ENCODE measurements around the gene TCF25.

Gene TCF25

GRCh38 chr16:89903908-89904515 is 30.6 kb downstream of the TCF25 start:
- no peak overlapping the region for H2AFZ ChIP-seq (ENCODE audit: low read length)
- H4K91ac ChIP-seq (ENCODE audit: low read depth, low read length, poor library complexity): no peak overlapping the region
- H3K18ac ChIP-seq (ENCODE audit: low read length): no peak overlapping the region
- H3K4ac ChIP-seq (ENCODE audit: low read length): no peak overlapping the region
- H3K4me3 ChIP-seq (ENCODE audit: low read length in 2 of 2): no peak overlapping the region
- no peak overlapping the region for H2BK15ac ChIP-seq (ENCODE audit: low read length)
- H3K79me1 ChIP-seq (ENCODE audit: low read depth, low read length): peaks cover 2% of the 10 kb centered on the region
- H2AK5ac ChIP-seq (ENCODE audit: low read depth, low read length): no peak overlapping the region
- peak overlapping the region; percentile 31 for H3K23ac ChIP-seq (ENCODE audit: low read depth, low read length, poor library complexity)
- H4K8ac ChIP-seq (ENCODE audit: low read depth, low read length): no peak overlapping the region
- peak overlapping the region; percentile 12 for H3K9ac ChIP-seq (ENCODE audit: low read depth, low read length, poor library complexity)
- no peak overlapping the region for H2BK12ac ChIP-seq (ENCODE audit: low read length)
- peaks cover 14 to 18% of the 10 kb centered on the region in 2 donors for H3K9me3 ChIP-seq (replicated peaks in 1 of 2; ENCODE audit: control insufficient read depth in 2 of 2, insufficient read depth in 1 of 2, low read depth in 1 of 2, low read length in 2 of 2)
- H3K27ac ChIP-seq (replicated peaks; ENCODE audit: low read length): no peak overlapping the region
- no peak overlapping the region for H2BK5ac ChIP-seq (ENCODE audit: low read length)
- no peak overlapping the region for H2BK120ac ChIP-seq (ENCODE audit: low read depth, low read length)
- no peaks in the 10 kb centered on the region for H3K4me1 ChIP-seq (ENCODE audit: control insufficient read depth in 2 of 2, insufficient read depth in 1 of 2, low read depth in 1 of 2, low read length in 2 of 2)
- no peak overlapping the region for H3K4me2 ChIP-seq (ENCODE audit: insufficient read depth, low read length, poor library complexity, severe bottlenecking)
- DNase-seq (ENCODE audit: low spot score): no peak
- peaks cover 38 to 78% of the 10 kb centered on the region in 2 donors for H3K36me3 ChIP-seq (replicated peaks in 1 of 2; ENCODE audit: control insufficient read depth in 2 of 2, insufficient read depth in 2 of 2, low read length in 2 of 2)
- no peaks in the 10 kb centered on the region for H3K27me3 ChIP-seq (ENCODE audit: control insufficient read depth in 3 of 3, insufficient read depth in 3 of 3, low read depth in 1 of 3, low read length in 3 of 3)
- WGBS, 2 donors (ENCODE audit: extremely low coverage in 2 of 2, insufficient read length in 2 of 2, insufficient replicate concordance in 1 of 2): no CpG with 5 or more reads among the region's 19 CpGs
- no peak overlapping the region for H3K14ac ChIP-seq (ENCODE audit: low read length)

GRCh38 chr16:89904606-89905510 is 31.5 kb downstream of the TCF25 start:
- peaks cover 14 to 18% of the 10 kb centered on the region in 2 donors for H3K9me3 ChIP-seq (replicated peaks in 1 of 2; ENCODE audit: control insufficient read depth in 2 of 2, insufficient read depth in 1 of 2, low read depth in 1 of 2, low read length in 2 of 2)
- H2AK5ac ChIP-seq (ENCODE audit: low read depth, low read length): no peak overlapping the region
- no peak overlapping the region for H3K14ac ChIP-seq (ENCODE audit: low read length)
- H2AFZ ChIP-seq (ENCODE audit: low read length): no peak overlapping the region
- no peaks in the 10 kb centered on the region for H3K27me3 ChIP-seq (ENCODE audit: control insufficient read depth in 3 of 3, insufficient read depth in 3 of 3, low read depth in 1 of 3, low read length in 3 of 3)
- H3K36me3 ChIP-seq (replicated peaks in 1 of 2; ENCODE audit: control insufficient read depth in 2 of 2, insufficient read depth in 2 of 2, low read length in 2 of 2): peaks cover 37 to 78% of the 10 kb centered on the region in 2 donors
- no peak overlapping the region for H3K9ac ChIP-seq (ENCODE audit: low read depth, low read length, poor library complexity)
- H3K79me1 ChIP-seq (ENCODE audit: low read depth, low read length): peaks cover 2% of the 10 kb centered on the region
- no peak for DNase-seq (ENCODE audit: low spot score)
- H3K23ac ChIP-seq (ENCODE audit: low read depth, low read length, poor library complexity): no peak overlapping the region
- peaks cover 0 to 1% of the 10 kb centered on the region in 2 donors for H3K4me1 ChIP-seq (ENCODE audit: control insufficient read depth in 2 of 2, insufficient read depth in 1 of 2, low read depth in 1 of 2, low read length in 2 of 2)
- H4K8ac ChIP-seq (ENCODE audit: low read depth, low read length): no peak overlapping the region
- H2BK5ac ChIP-seq (ENCODE audit: low read length): no peak overlapping the region
- H3K4ac ChIP-seq (ENCODE audit: low read length): no peak overlapping the region
- peak overlapping the region in 1 of 2 donors; percentile 19 for H3K4me3 ChIP-seq (ENCODE audit: low read length in 2 of 2)
- no peak overlapping the region for H4K91ac ChIP-seq (ENCODE audit: low read depth, low read length, poor library complexity)
- WGBS, 2 donors (ENCODE audit: extremely low coverage in 2 of 2, insufficient read length in 2 of 2, insufficient replicate concordance in 1 of 2): no CpG with 5 or more reads among the region's 31 CpGs
- no peak overlapping the region for H2BK12ac ChIP-seq (ENCODE audit: low read length)
- H3K27ac ChIP-seq (replicated peaks; ENCODE audit: low read length): no peak overlapping the region
- no peak overlapping the region for H3K18ac ChIP-seq (ENCODE audit: low read length)
- H2BK120ac ChIP-seq (ENCODE audit: low read depth, low read length): no peak overlapping the region
- H2BK15ac ChIP-seq (ENCODE audit: low read length): no peak overlapping the region
- H3K4me2 ChIP-seq (ENCODE audit: insufficient read depth, low read length, poor library complexity, severe bottlenecking): no peak overlapping the region

GRCh38 chr16:89905511-89906139 is 32.2 kb downstream of the TCF25 start:
- Histone ChIP-seq H2BK12ac (ENCODE audit: low read length) (no peak overlapping the region), H2AFZ (ENCODE audit: low read length) (no peak overlapping the region), H2AK5ac (ENCODE audit: low read depth, low read length) (no peak overlapping the region), H3K27ac (replicated peaks; ENCODE audit: low read length) (no peak overlapping the region), H4K91ac (ENCODE audit: low read depth, low read length, poor library complexity) (no peak overlapping the region), H2BK120ac (ENCODE audit: low read depth, low read length) (no peak overlapping the region), H3K4ac (ENCODE audit: low read length) (no peak overlapping the region), H3K23ac (ENCODE audit: low read depth, low read length, poor library complexity) (no peak overlapping the region), H4K8ac (ENCODE audit: low read depth, low read length) (no peak overlapping the region), H3K36me3 (replicated peaks in 1 of 2; ENCODE audit: control insufficient read depth in 2 of 2, insufficient read depth in 2 of 2, low read length in 2 of 2) (peaks cover 32 to 78% of the 10 kb centered on the region in 2 donors), H3K4me1 (ENCODE audit: control insufficient read depth in 2 of 2, insufficient read depth in 1 of 2, low read depth in 1 of 2, low read length in 2 of 2) (peaks cover 0 to 1% of the 10 kb centered on the region in 2 donors), H3K4me2 (ENCODE audit: insufficient read depth, low read length, poor library complexity, severe bottlenecking) (no peak overlapping the region), H3K18ac (ENCODE audit: low read length) (no peak overlapping the region), H3K14ac (ENCODE audit: low read length) (no peak overlapping the region), H2BK5ac (ENCODE audit: low read length) (no peak overlapping the region), H3K4me3 (ENCODE audit: low read length in 2 of 2) (no peak overlapping the region), H3K79me1 (ENCODE audit: low read depth, low read length) (peaks cover 2% of the 10 kb centered on the region), H3K9ac (ENCODE audit: low read depth, low read length, poor library complexity) (no peak overlapping the region), H3K9me3 (replicated peaks in 1 of 2; ENCODE audit: control insufficient read depth in 2 of 2, insufficient read depth in 1 of 2, low read depth in 1 of 2, low read length in 2 of 2) (peaks cover 14 to 18% of the 10 kb centered on the region in 2 donors), H2BK15ac (ENCODE audit: low read length) (no peak overlapping the region), H3K27me3 (ENCODE audit: control insufficient read depth in 3 of 3, insufficient read depth in 3 of 3, low read depth in 1 of 3, low read length in 3 of 3) (no peaks in the 10 kb centered on the region)
- no CpG with 5 or more reads among the region's 23 CpGs for WGBS, 2 donors (ENCODE audit: extremely low coverage in 2 of 2, insufficient read length in 2 of 2, insufficient replicate concordance in 1 of 2)
- DNase-seq (ENCODE audit: low spot score): no peak

Measured in neuronal stem cell (in vitro differentiated cells).